GM12872 (cell line): ENCODE results near the gene COPS6.

Experiments used
- CTCF ChIP-seq: IDR thresholded peaks from 3 replicates; pipeline ENCODE4 v1.5.1; 2011; ENCODE audit warnings: low read depth, mild to moderate bottlenecking, low read length, moderate library complexity; ENCODE audit not compliant: insufficient read depth

Gene COPS6

GRCh38 chr7:100098913-100099312, 10.1 kb downstream of the COPS6 start:
- TF ChIP-seq CTCF = no peak

DNA sequence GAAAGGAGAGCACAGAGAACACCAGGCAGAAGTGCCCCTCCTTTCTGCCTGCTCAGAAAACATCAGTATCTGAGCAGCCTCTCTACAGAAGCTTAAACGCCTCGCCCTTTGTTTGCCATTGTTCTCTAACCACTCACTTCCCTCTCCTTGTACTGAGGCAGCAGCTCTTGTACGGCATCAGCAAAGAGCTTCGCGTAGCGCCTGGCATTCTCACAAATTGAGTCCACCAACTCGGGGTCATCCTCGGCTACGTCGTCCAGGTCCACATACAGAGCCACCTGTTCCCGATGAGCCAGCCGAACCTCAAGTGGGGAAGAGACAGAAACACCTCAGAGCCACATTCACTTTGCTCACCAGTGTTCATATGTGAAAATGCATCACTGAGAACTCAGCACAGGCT, 10.7 kb downstream of the COPS6 start:
- TF ChIP-seq CTCF = no peak

DNA sequence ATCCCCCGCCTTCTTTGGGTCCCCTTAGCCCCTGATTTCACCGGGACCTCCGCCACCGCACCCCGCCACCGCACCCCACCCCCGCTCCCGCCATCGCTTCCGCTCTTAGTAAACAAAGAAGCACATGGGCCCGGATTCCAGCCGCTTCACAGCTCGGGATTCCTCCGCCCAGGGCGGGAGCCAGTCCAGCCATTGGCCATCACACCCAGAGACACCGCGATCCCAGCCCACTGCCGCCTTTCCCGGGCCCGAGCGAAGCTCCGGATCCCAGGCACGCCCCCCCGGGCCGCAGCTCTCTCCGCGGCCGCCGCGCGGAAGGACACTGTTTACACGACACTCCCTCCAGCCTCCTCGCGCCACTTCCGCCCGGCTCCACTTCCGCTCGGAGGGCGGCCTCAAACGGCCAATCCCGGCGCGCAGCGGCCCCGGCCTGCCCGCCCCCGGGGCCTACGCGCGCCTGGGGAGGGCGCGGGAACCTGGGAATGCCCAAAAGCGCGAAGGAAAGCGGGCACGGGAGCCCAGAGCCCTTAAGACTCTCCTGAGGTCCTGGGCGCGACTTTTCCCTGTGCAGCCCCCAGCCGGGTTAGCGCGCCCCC, 11.7 kb downstream of the COPS6 start:
- TF ChIP-seq CTCF = no peak

DNA sequence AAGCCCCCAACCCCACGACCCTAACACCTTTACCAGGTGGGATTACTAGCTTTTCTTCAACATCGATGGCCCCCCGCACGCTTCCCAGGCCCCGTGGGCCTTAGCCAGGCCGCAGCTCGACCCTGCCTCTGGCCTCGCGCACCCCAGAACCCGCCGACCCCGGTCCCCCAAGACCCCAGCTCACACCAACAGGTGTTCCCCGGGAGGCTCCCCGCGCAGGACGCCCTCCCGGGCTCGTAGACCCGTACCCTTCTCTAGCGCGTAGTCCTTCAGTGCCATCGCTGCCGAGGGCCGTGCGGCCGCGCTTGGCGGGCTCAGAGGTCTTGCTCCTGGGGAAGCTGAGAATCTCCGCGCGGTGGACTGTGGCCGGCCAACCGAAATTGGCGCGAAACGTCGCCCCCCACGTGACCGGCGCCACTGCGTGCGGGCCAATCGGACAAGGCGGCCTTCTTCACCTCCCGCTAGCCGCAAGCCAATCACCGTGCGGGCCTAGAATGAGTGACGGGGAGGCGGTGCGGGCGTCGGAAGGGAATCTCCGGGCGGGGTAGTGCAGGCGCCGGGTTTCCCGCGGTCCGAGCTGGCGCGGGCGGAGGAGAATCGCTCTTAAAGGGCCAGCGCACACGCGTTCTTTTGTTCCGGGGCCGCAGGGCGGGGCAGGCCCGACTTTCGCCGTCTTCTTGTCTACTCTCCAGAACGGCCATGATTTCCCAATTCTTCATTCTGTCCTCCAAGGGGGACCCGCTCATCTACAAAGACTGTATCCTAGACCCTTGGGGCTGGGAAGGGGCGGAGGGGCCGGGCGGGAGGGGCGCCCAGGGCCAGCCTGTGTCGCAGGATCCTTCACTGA, 12.5 kb downstream of the COPS6 start, which contains the start of the genes AP4M1 and MCM7:
Gene AP4M1 (plus strand): TSS at position 628 of the 847 bp plus-strand sequence. CDS start 72 bp downstream, at position 700.
Gene MCM7 (minus strand): TSS at position 382 of the 847 bp plus-strand sequence. CDS start 103 bp downstream, at position 279.
- TF ChIP-seq CTCF = no peak

DNA sequence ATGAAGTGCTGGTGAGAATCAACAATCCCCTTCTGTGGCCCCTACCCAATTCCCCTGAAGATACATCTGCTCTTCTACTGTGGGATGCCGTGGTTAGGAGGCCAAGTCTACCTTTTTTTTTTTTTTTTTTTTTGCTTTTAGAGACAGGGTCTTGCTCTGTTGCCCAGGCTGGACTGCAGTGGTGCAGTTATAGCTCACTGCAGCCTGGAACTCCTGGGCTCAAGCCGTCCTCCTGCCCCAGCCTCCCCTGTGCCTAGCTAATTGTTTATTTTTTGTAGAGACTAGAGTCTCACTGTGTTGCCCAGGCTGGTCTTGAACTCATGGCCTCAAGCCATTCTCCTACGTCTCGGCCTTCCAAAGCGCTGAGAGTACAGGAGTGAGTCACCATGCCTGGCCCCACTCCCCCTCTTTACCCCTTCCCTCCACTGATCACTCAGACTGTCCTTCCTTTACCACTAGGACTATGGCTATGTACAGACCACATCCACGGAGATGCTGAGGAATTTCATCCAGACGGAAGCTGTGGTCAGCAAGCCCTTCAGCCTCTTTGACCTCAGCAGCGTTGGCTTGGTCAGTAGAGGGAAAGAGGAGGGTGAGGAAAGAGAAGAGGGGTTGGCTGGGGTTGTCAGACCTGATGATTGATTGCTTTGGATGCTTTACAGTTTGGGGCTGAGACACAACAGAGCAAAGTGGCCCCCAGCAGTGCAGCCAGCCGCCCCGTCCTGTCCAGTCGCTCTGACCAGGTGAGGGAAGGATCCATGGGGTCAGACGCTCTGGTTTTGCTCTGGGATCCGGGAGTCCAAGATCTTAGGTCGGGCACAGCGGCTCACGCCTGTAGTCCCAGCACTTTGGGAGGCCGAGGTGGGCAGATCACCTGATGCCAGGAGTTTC, 14.4 kb downstream of the COPS6 start:
- TF ChIP-seq CTCF = no peak

DNA sequence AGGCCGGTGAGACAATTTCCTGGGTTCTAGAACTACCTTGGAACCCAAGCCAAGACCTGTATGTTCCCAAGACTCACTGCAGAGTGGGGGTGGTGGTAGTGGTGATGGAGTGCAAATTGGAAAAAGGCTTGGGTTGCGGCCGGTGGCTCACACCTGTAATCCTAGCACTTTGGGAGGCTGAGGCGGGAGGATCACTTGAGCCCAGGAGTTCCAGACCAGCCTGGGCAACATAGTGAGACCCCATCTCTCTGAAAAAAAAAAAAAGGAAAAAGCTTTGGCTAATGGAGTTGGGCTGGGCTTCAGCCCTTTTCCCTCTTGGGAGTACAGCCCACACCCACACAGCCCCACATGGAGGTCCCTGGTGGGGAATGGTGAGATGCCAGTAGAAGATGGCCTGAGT, 16.8 kb downstream of the COPS6 start:
- no peak for TF ChIP-seq CTCF

DNA sequence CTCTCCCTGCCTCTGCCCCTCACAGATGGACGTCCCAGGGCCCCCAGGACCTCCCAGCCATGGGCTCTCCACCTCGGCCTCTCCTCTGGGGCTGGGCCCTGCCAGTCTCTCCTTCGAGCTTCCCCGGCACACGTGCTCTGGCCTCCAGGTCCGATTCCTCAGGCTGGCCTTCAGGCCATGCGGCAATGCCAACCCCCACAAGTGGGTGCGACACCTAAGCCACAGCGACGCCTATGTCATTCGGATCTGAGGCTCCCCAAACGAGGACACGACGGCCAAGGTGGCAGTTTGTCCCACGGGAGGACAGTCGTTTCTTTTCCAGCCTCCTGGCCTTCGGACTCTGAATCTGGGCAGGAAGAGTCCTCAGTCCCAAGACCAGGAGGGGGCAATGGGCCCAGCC, 17.9 kb downstream of the COPS6 start:
- no peak for TF ChIP-seq CTCF
